Hepatocyte (in vitro differentiated cells): ENCODE results near the gene LRTM1.

ENCODE experiments used
- EZH2 ChIP-seq: fragments of 200-600 bp; sonication (generic); IDR thresholded peaks from 2 replicates; pipeline ENCODE4 v1.6.1; 2016; ENCODE audit warnings: antibody characterized with exemption, mild to moderate bottlenecking, borderline replicate concordance
- EZH2phosphoT487 ChIP-seq: fragments of 200-600 bp; sonication (generic); IDR thresholded peaks from one replicate; pipeline ENCODE4 v1.6.1; 2018; ENCODE audit warnings: antibody characterized with exemption, mild to moderate bottlenecking, low read depth, moderate library complexity; ENCODE audit not compliant: unreplicated experiment, severe bottlenecking

- no peak for TF ChIP-seq EZH2
- no peak for TF ChIP-seq EZH2phosphoT487
Measured at GRCh38 chr3:54917862-54918261, 10.0 kb downstream of the LRTM1 start.
